Measurements from ENCODE around the gene SRA1.
"Not testable (repeated sequence)": the region's sequence is repeated elsewhere in the genome, so short reads cannot be mapped to it uniquely, and the experiment has no call there.

SRA1 gene

GRCh38 chr5:140591747-140592372, 34.6 kb upstream of the SRA1 start:
- Histone ChIP-seq H3K4me3 (ENCODE audit: low read length) (no peak overlapping the region), H3K36me3 (ENCODE audit: insufficient read depth, low read depth, low read length) (no peaks in the 10 kb centered on the region), H3K27ac (ENCODE audit: low read length) (no peak overlapping the region), H3K9ac (ENCODE audit: low read depth, low read length) (no peak overlapping the region), H3K9me3 (ENCODE audit: insufficient read depth, low read depth, low read length) (no peaks in the 10 kb centered on the region), H3K4me1 (ENCODE audit: insufficient read depth, low read length) (no peaks in the 10 kb centered on the region), H3K27me3 (ENCODE audit: insufficient read depth, low read length) (no peaks in the 10 kb centered on the region)

- H3K4me3 ChIP-seq (ENCODE audit: low read length) = no peak overlapping the region
- no peaks in the 10 kb centered on the region for H3K36me3 ChIP-seq (ENCODE audit: insufficient read depth, low read depth, low read length)
- no peaks in the 10 kb centered on the region for H3K4me1 ChIP-seq (ENCODE audit: insufficient read depth, low read length)
- no peaks in the 10 kb centered on the region for H3K9me3 ChIP-seq (ENCODE audit: insufficient read depth, low read depth, low read length)
- H3K27ac ChIP-seq (ENCODE audit: low read length) = no peak overlapping the region
- no peaks in the 10 kb centered on the region for H3K27me3 ChIP-seq (ENCODE audit: insufficient read depth, low read length)
- no peak overlapping the region for H3K9ac ChIP-seq (ENCODE audit: low read depth, low read length)
Observed at GRCh38 chr5:140590861-140591260, 33.6 kb upstream of the SRA1 start.

GRCh38 chr5:140588311-140589070, 31.2 kb upstream of the SRA1 start:
- Histone ChIP-seq H3K4me3 (ENCODE audit: low read length) (no peak overlapping the region), H3K27ac (ENCODE audit: low read length) (no peak overlapping the region), H3K27me3 (ENCODE audit: insufficient read depth, low read length) (no peaks in the 10 kb centered on the region), H3K36me3 (ENCODE audit: insufficient read depth, low read depth, low read length) (no peaks in the 10 kb centered on the region), H3K9ac (ENCODE audit: low read depth, low read length) (no peak overlapping the region), H3K9me3 (ENCODE audit: insufficient read depth, low read depth, low read length) (no peaks in the 10 kb centered on the region), H3K4me1 (ENCODE audit: insufficient read depth, low read length) (no peaks in the 10 kb centered on the region)

DNA sequence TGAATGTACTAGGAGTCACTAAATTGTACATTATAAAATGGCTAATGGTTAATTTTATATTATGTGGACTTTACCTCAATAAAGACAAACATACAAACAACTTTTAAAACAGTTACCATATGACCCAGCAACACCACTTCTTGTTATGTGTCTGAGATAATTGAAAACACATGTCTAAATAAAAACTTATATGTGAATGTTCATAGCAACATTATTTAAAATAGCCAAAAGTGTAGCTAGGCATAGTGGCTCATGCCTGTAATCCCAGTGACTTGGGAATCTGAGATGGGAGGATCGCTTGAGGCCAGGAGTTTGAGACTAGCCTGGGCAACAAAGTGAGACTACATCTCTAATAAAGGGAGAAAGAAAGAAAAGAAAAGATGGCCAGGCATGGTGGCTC, 30.2 kb upstream of the SRA1 start:
- Histone ChIP-seq H3K27ac (ENCODE audit: low read length) (no peak overlapping the region), H3K4me1 (ENCODE audit: insufficient read depth, low read length) (no peaks in the 10 kb centered on the region), H3K9me3 (ENCODE audit: insufficient read depth, low read depth, low read length) (no peaks in the 10 kb centered on the region), H3K9ac (ENCODE audit: low read depth, low read length) (no peak overlapping the region), H3K4me3 (ENCODE audit: low read length) (no peak overlapping the region), H3K27me3 (ENCODE audit: insufficient read depth, low read length) (no peaks in the 10 kb centered on the region), H3K36me3 (ENCODE audit: insufficient read depth, low read depth, low read length) (no peaks in the 10 kb centered on the region)

DNA sequence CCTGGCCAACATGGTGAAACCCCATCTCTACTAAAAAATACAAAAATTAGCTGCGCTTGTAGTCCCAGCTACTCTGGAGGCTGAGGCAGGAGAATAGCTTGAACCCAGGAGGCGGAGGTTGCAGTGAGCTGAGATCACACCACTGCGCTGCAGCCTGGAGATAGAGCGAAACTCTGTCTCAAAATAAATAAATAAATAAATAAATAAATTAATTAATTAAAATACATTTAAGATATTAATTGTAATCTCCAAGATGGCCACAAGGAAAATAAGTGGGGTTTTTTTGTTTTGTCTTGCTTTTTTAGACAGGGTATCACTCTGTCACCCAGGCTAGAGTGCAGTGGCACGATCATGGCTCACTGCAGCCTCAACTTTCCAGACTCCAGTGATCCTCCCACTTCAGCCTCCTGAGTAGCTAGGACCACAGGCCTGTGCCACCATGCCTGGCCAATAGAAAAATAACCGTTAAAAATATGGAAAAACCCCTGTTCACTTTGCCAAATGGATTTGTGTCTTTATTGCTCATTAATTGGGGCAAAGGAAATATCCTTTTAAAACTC, 22.0 kb upstream of the SRA1 start:
- not testable (repeated sequence) for H3K27me3 ChIP-seq (ENCODE audit: insufficient read depth, low read length); H3K36me3 ChIP-seq (ENCODE audit: insufficient read depth, low read depth, low read length); H3K4me3 ChIP-seq (ENCODE audit: low read length); H3K27ac ChIP-seq (ENCODE audit: low read length); H3K9me3 ChIP-seq (ENCODE audit: insufficient read depth, low read depth, low read length); H3K4me1 ChIP-seq (ENCODE audit: insufficient read depth, low read length); H3K9ac ChIP-seq (ENCODE audit: low read depth, low read length)

GRCh38 chr5:140576776-140577201, 19.5 kb upstream of the SRA1 start:
- Histone ChIP-seq H3K9ac (ENCODE audit: low read depth, low read length) (no peak overlapping the region), H3K4me1 (ENCODE audit: insufficient read depth, low read length) (no peaks in the 10 kb centered on the region), H3K27ac (ENCODE audit: low read length) (no peak overlapping the region), H3K27me3 (ENCODE audit: insufficient read depth, low read length) (no peaks in the 10 kb centered on the region), H3K4me3 (ENCODE audit: low read length) (no peak overlapping the region), H3K36me3 (ENCODE audit: insufficient read depth, low read depth, low read length) (no peaks in the 10 kb centered on the region), H3K9me3 (ENCODE audit: insufficient read depth, low read depth, low read length) (no peaks in the 10 kb centered on the region)

- no peaks in the 10 kb centered on the region for H3K36me3 ChIP-seq (ENCODE audit: insufficient read depth, low read depth, low read length)
- H3K9ac ChIP-seq (ENCODE audit: low read depth, low read length) = no peak overlapping the region
- H3K9me3 ChIP-seq (ENCODE audit: insufficient read depth, low read depth, low read length) = no peaks in the 10 kb centered on the region
- H3K27ac ChIP-seq (ENCODE audit: low read length) = no peak overlapping the region
- no peaks in the 10 kb centered on the region for H3K27me3 ChIP-seq (ENCODE audit: insufficient read depth, low read length)
- no peak overlapping the region for H3K4me3 ChIP-seq (ENCODE audit: low read length)
- no peaks in the 10 kb centered on the region for H3K4me1 ChIP-seq (ENCODE audit: insufficient read depth, low read length)
Observed at GRCh38 chr5:140575309-140575708, 18.0 kb upstream of the SRA1 start.

DNA sequence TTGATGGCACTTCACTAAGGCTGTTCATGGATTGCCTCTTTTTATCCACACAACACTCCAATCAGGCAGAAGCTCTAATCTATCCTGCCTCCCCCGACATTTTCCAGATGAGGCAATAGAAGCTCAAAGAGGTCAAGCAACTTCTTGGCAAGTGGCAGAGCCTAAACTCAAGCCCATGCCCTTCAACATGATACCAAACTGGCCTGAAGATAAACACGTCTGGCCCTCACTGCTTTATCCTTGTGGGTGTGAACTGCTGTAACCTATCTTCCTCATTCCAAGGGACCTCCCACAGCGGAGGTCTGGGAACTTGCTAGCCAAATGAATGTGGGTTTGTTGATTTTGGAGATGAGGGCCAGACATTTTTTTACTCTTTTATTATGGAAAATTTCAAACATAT, 16.9 kb upstream of the SRA1 start:
- Histone ChIP-seq H3K27me3 (ENCODE audit: insufficient read depth, low read length) (no peaks in the 10 kb centered on the region), H3K4me1 (ENCODE audit: insufficient read depth, low read length) (no peaks in the 10 kb centered on the region), H3K27ac (ENCODE audit: low read length) (no peak overlapping the region), H3K9ac (ENCODE audit: low read depth, low read length) (no peak overlapping the region), H3K4me3 (ENCODE audit: low read length) (no peak overlapping the region), H3K36me3 (ENCODE audit: insufficient read depth, low read depth, low read length) (no peaks in the 10 kb centered on the region), H3K9me3 (ENCODE audit: insufficient read depth, low read depth, low read length) (no peaks in the 10 kb centered on the region)

- H3K9ac ChIP-seq (ENCODE audit: low read depth, low read length) = no peak overlapping the region
- no peak overlapping the region for H3K4me3 ChIP-seq (ENCODE audit: low read length)
- H3K27ac ChIP-seq (ENCODE audit: low read length) = no peak overlapping the region
- H3K4me1 ChIP-seq (ENCODE audit: insufficient read depth, low read length) = no peaks in the 10 kb centered on the region
- H3K9me3 ChIP-seq (ENCODE audit: insufficient read depth, low read depth, low read length) = no peaks in the 10 kb centered on the region
- no peaks in the 10 kb centered on the region for H3K36me3 ChIP-seq (ENCODE audit: insufficient read depth, low read depth, low read length)
- no peaks in the 10 kb centered on the region for H3K27me3 ChIP-seq (ENCODE audit: insufficient read depth, low read length)
Observed at GRCh38 chr5:140573683-140574082, 16.4 kb upstream of the SRA1 start.

GRCh38 chr5:140571105-140571504, 13.8 kb upstream of the SRA1 start:
- H3K9me3 ChIP-seq (ENCODE audit: insufficient read depth, low read depth, low read length) = no peaks in the 10 kb centered on the region
- no peak overlapping the region for H3K27ac ChIP-seq (ENCODE audit: low read length)
- H3K4me1 ChIP-seq (ENCODE audit: insufficient read depth, low read length) = no peaks in the 10 kb centered on the region
- H3K27me3 ChIP-seq (ENCODE audit: insufficient read depth, low read length) = no peaks in the 10 kb centered on the region
- H3K4me3 ChIP-seq (ENCODE audit: low read length) = no peak overlapping the region
- no peak overlapping the region for H3K9ac ChIP-seq (ENCODE audit: low read depth, low read length)
- H3K36me3 ChIP-seq (ENCODE audit: insufficient read depth, low read depth, low read length) = peaks cover 26% of the 10 kb centered on the region

GRCh38 chr5:140570488-140570887, 13.2 kb upstream of the SRA1 start:
- peaks cover 2% of the 10 kb centered on the region; the same call in 1 of the 2 replicates for H3K4me1 ChIP-seq (ENCODE audit: insufficient read depth, low read length)
- H3K9ac ChIP-seq (ENCODE audit: low read depth, low read length) = no peak overlapping the region
- H3K4me3 ChIP-seq (ENCODE audit: low read length) = no peak overlapping the region
- H3K9me3 ChIP-seq (ENCODE audit: insufficient read depth, low read depth, low read length) = no peaks in the 10 kb centered on the region
- peaks cover 28% of the 10 kb centered on the region for H3K36me3 ChIP-seq (ENCODE audit: insufficient read depth, low read depth, low read length)
- no peaks in the 10 kb centered on the region for H3K27me3 ChIP-seq (ENCODE audit: insufficient read depth, low read length)
- H3K27ac ChIP-seq (ENCODE audit: low read length) = no peak overlapping the region

GRCh38 chr5:140570058-140570457, 12.8 kb upstream of the SRA1 start:
- Histone ChIP-seq H3K9ac (ENCODE audit: low read depth, low read length) (no peak overlapping the region), H3K27ac (ENCODE audit: low read length) (no peak overlapping the region), H3K4me3 (ENCODE audit: low read length) (no peak overlapping the region), H3K4me1 (ENCODE audit: insufficient read depth, low read length) (peaks cover 3% of the 10 kb centered on the region; the same call in 1 of the 2 replicates), H3K9me3 (ENCODE audit: insufficient read depth, low read depth, low read length) (no peaks in the 10 kb centered on the region), H3K36me3 (ENCODE audit: insufficient read depth, low read depth, low read length) (peaks cover 28% of the 10 kb centered on the region), H3K27me3 (ENCODE audit: insufficient read depth, low read length) (no peaks in the 10 kb centered on the region)

Data from iPS-20b (cell line).